ENCODE data around the gene KIF11. TPM values are rescaled to one million over a fixed set of nuclear protein-coding genes. Genes with fewer than 3 reads are reported as not detected.

Gene KIF11
- total and polyA plus RNA-seq, 2 of the 13 experiments (the other 11 are each of a cell fraction or from before 2014, with no cell fraction given), result 8.7 to 38.4 TPM

- TF ChIP-seq ZNF143 (CRISPR knock-in tag; IDR thresholded peaks at IDR 0.05), result peak; percentile 92
- no peak for TF ChIP-seq PTBP1 (IDR thresholded peaks at IDR 0.05; ENCODE audit: low read depth, low read length, poor library complexity, severe bottlenecking)
- TF ChIP-seq SMAD9 (CRISPR knock-in tag; IDR thresholded peaks at IDR 0.05), result no peak
- TF ChIP-seq NR2C2 (CRISPR knock-in tag; IDR thresholded peaks at IDR 0.05; ENCODE audit: borderline replicate concordance), result peak; percentile 55
- TF ChIP-seq BCL3 (CRISPR knock-in tag; IDR thresholded peaks at IDR 0.05), result peak; percentile 26; the same call in 1 of the 2 replicates
- TF ChIP-seq CCDC6 (CRISPR knock-in tag; IDR thresholded peaks at IDR 0.05), result peak; percentile 67; the same call in 1 of the 2 replicates
- TF ChIP-seq ZFY (CRISPR knock-in tag; IDR thresholded peaks at IDR 0.05), result peak; percentile 84
- TF ChIP-seq PRDM4 (CRISPR knock-in tag; IDR thresholded peaks at IDR 0.05; ENCODE audit: borderline replicate concordance), result no peak
- no peak for TF ChIP-seq ZNF121 (CRISPR knock-in tag; IDR thresholded peaks at IDR 0.05)
- no peak for TF ChIP-seq ZFP1 (CRISPR knock-in tag; IDR thresholded peaks at IDR 0.05)
- peak; percentile 98 for TF ChIP-seq HNRNPLL (IDR thresholded peaks at IDR 0.05; ENCODE audit: low read depth, low read length, poor library complexity, severe bottlenecking)
- TF ChIP-seq CHCHD3 (CRISPR knock-in tag; IDR thresholded peaks at IDR 0.05), result no peak
- peak; percentile 12; the same call in 1 of the 2 replicates for TF ChIP-seq BCL6 (CRISPR knock-in tag; IDR thresholded peaks at IDR 0.05)
- TF ChIP-seq POLR2AphosphoS2 (IDR thresholded peaks at IDR 0.05; ENCODE audit: low read depth, low read length), result no peak
- TF ChIP-seq HMGXB4 (CRISPR knock-in tag; IDR thresholded peaks at IDR 0.05; ENCODE audit: borderline replicate concordance in 1 of 2, low read depth in 1 of 2), result peak; percentile 72 to 77
- peak; percentile 98 for TF ChIP-seq POLR2G (IDR thresholded peaks at IDR 0.05; ENCODE audit: low read depth, low read length)
- TF ChIP-seq THRA (CRISPR knock-in tag; IDR thresholded peaks at IDR 0.05; ENCODE audit: borderline replicate concordance), result 0 out of 2 replicates have a peak, but pooled peaks have one; percentile 38
- 0 out of 2 replicates have a peak, but pooled peaks have one; percentile 18 for TF ChIP-seq ZNF710 (CRISPR knock-in tag; IDR thresholded peaks at IDR 0.05; ENCODE audit: borderline replicate concordance)
- TF ChIP-seq ZNF343 (CRISPR knock-in tag; IDR thresholded peaks at IDR 0.05), result peak; percentile 51; the same call in 1 of the 2 replicates
Observed at GRCh38 chr10:92592761-92593618, at the start of gene KIF11 (continued).

All from HepG2 (cell line).